Measurements from ENCODE around the gene CNOT1. TPM values are rescaled to one million over a fixed set of nuclear protein-coding genes. Genes with fewer than 3 reads are reported as not detected.

Gene CNOT1
- total RNA-seq (2022; extraction: Qiagen RNA extraction) = 135 to 146 TPM (median 142 TPM) in 5 replicates

GRCh38 chr16:58629733-58630640, at the start of gene CNOT1:
Gene CNOT1, minus strand, starts transcription at chr16:58629826. Its CDS starts 30,489 bp downstream, at chr16:58599337.

GRCh38 chr16:58515125-58515870, 114.3 kb downstream of the CNOT1 start, which contains the start of gene SETD6:
Gene SETD6, plus strand, starts transcription at chr16:58515517. Its CDS starts 21 bp downstream, at chr16:58515538.

GRCh38 chr16:58499615-58500351, 129.8 kb downstream of the CNOT1 start, which contains the start of gene NDRG4:
Gene NDRG4, plus strand, starts transcription at chr16:58500143. Its CDS starts 106 bp downstream, at chr16:58500249.

Other genes with a start within 250 kb of the CNOT1 start
- gene GINS3, start 237.4 kb downstream of the CNOT1 start, total RNA-seq (2022; extraction: Qiagen RNA extraction) = 21.0 to 23.5 TPM (median 21.5 TPM) in 5 replicates
- gene NDRG4, start 129.7 kb downstream of the CNOT1 start, total RNA-seq (2022; extraction: Qiagen RNA extraction) = 22.3 to 31.5 TPM (median 25.5 TPM) in 5 replicates
- 9.0 to 14.3 TPM (median 12.9 TPM) in 5 replicates for gene SETD6, start 114.3 kb downstream of the CNOT1 start, total RNA-seq (2022; extraction: Qiagen RNA extraction)
- 17.1 to 19.5 TPM (median 18.5 TPM) in 5 replicates for gene SLC38A7, start 54.9 kb upstream of the CNOT1 start, total RNA-seq (2022; extraction: Qiagen RNA extraction)
- gene GOT2, start 104.5 kb upstream of the CNOT1 start, total RNA-seq (2022; extraction: Qiagen RNA extraction) = 158 to 183 TPM (median 177 TPM) in 5 replicates

Measured in A549 treated with dexamethasone at 1 μM for 4 hours (cell line).